ENCODE measurements around the gene MYOZ2.

Gene MYOZ2

DNA sequence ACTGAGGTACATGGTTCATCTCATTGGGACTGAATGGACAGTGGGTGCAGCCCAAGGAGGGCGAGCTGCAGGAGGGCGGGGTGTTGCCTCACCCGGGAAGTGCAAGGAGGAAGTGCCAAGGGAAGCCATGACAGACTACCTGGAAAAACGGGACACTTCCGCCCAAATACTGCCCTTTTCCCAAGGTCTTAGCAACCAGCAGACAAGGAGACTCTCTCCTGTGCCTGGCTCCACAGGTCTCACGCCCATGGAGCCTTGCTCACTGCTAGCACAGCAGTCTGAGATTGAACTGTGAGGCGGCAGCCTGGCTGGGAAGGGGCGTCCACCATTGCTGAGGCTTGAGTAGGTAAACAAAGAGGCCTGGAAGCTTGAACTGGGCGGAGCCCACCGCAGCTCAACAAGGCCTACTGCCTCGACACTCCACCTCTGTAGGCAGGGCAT, 62.2 kb downstream of the MYOZ2 start:
- DNase-seq (ENCODE audit: low spot score), result no peak

DNA sequence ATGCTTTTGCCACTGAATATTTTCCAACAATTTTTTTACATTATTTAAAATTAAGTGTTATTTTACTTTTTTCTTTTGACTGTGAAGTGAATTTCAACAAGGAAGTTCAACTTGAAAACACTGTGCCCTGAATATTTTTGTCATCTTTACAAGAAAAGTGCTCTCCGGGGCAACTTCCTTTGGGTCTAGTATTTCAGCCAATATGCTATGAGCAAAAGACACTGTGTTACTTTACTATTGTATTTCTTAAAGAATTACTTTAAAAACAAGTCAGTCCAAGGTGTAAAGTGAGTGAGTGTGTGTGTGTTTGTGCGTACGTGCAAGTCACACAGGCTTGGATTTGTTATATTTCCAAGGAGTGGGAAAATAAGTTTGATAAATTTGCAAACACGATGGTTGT, 69.3 kb downstream of the MYOZ2 start:
- DNase-seq (ENCODE audit: low spot score), result no peak

DNA sequence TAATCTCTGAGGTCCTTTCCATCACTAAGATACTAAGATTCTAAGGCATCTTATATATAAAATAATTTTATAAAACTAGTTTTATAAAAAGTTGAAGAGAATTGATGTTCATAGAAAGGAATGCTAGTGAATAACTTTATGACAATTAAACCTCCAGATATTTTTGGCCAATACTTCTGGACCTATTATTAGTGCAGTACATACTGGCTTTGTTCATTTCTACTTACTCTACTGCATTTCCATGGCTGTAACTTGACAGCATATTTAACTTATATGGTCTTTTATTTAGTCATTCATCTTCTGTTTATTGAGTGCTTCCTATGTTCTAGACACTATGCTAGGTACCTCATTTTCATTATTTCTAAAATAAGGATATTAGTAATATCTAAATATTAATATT, 70.1 kb downstream of the MYOZ2 start:
- no peak for DNase-seq (ENCODE audit: low spot score)

DNA sequence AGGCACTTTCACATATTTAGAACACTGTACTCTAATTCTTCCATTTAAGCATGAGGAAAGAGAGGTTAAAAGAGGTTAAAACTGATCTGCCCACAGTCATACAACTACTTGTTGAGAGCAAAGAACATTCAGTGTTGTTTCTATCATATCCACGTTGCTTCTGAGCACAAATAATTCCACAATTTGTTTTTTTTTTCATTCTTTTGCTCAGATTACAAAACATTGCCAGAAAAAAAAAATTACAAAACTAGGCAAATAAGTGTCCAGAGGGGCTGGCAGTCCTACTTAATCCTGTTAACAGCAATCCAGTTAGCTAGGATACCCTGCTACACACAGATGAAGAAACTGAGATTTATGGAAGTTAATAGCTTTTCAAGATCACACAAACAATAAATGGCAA, 70.5 kb downstream of the MYOZ2 start:
- no peak for DNase-seq (ENCODE audit: low spot score)

DNA sequence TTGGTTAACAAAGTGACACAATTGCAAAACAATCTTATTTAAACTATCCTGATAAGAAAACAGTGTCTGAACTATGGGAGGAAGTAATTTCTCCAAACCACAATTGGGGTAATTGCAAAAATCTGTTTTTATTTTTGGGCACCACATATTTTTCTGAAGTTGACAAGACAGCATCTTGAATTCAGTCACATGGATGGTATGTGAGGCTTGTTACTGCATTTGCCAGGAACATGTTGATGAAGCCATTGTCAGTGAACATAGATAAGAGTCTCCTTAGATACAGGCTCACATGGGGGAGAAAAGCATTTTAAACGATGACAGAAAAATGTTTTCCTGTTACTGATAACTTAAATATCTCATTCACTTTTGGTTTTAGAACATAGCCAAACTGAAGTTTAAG, 71.4 kb downstream of the MYOZ2 start:
- DNase-seq (ENCODE audit: low spot score), result no peak

DNA sequence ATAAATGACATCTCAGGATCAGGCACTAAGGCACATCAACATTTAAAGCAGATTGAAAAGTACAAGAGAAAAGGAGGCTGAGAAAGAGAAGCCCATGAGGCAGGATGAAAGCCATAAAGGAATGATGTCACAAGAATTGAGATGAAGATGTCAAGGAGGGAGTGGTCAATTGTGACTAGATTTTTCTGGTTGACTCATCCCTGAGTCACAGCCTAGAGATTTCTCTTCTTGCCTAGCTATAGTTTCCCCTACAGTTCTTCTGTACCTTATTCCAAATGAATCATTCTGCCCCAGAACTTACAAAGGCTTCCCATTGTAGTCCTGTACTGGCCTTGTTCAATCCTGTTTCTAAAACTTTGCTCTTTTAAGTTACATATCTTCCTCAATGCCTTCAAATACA, 73.4 kb downstream of the MYOZ2 start:
- no peak for DNase-seq (ENCODE audit: low spot score)

DNA sequence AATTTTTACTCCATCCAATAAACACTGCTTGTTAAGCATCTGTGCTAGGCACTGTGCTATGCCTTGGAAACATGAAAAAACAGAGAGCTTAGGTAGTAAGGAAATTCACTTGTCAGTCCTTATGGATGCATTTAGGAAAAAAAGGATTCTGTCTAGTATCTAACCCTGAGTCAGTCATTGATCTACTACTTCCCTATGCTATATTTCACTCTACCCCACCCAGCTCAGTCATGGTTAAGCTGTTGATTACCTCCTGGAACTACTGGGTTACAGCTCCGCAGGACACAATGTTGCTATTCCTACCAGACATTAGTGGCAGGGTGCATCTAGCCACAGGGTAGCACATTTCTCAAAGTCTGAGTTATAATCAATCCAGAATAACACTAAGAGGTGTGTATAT, 74.0 kb downstream of the MYOZ2 start:
- DNase-seq (ENCODE audit: low spot score), result no peak

DNA sequence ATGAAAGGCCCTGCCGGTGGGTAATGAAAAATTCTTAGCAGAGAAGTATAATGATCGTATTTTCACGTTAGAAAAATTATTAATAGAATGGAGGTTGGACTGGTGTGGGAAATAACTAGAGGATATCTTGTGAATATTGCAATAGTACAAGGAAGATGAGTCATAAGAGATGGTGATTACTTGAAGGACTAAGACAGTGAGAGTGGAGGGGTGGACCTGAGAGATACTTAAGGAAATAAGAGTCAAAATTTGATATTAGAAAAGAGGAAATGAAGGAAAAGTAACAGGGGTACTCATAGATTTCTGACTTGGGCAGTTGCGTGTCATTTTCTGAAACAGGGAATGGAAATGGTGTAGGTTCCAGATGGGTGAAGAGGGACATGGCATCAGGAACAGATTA, 75.1 kb downstream of the MYOZ2 start:
- no peak for DNase-seq (ENCODE audit: low spot score)

DNA sequence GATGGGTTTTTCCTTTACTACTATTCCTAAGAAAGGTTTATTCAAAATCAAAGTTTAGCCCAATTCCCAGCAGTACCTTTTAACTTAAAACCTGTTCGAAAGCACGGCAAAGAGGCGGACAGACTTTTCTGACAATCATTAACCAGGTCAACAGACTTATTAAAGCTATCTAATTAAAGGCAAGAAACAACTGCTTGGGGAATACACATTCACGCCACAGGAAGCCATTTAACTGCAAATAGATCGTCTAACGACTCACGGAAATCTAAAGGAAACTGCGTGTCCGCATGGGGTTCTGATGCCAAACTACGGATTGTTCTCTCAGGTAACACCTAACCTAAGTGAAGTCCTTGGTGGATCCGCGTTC, 76.2 kb downstream of the MYOZ2 start:
- no peak for DNase-seq (ENCODE audit: low spot score)

DNA sequence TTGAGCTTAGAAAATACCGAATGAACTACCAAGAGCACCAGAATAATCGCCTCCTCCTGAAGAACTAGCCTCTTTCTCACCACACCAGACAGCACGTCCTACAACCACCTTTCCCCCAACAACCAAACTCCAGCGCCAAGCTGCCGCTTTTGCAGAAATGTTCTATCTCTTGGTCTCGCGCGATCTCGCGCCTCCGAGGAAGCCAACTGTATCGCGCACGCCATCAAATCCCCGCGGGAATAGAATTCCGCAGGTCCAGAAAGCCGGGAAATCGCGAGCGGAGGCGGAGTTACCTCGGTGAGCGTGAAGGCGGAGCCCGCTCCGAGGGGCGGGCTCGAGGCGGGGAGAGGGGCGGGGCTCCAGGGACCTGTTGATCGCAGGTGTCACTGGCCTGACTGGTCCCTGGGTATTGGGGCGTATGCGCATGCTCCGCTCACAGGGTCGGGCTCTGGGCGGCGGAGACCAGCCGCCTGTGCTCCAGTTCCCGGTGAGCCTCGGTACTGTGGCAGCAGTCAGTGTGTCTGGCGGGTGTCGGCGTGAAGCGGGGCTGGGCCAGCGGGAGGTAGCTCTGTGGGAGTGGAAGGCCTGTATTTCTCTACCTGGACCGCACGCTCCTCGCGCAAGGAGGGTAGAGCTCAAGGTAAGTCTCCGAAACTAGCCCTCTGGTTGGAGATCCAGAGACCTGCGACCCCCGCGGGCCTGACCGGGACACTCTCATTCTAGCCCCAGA, 76.8 kb downstream of the MYOZ2 start, which contains the start of gene USP53:
Gene USP53, plus strand, starts transcription at position 480 of the 730 bp plus-strand sequence. CDS start 27,047 bp downstream, outside the sequence.
- peak; percentile 96 for DNase-seq (ENCODE audit: low spot score)

DNA sequence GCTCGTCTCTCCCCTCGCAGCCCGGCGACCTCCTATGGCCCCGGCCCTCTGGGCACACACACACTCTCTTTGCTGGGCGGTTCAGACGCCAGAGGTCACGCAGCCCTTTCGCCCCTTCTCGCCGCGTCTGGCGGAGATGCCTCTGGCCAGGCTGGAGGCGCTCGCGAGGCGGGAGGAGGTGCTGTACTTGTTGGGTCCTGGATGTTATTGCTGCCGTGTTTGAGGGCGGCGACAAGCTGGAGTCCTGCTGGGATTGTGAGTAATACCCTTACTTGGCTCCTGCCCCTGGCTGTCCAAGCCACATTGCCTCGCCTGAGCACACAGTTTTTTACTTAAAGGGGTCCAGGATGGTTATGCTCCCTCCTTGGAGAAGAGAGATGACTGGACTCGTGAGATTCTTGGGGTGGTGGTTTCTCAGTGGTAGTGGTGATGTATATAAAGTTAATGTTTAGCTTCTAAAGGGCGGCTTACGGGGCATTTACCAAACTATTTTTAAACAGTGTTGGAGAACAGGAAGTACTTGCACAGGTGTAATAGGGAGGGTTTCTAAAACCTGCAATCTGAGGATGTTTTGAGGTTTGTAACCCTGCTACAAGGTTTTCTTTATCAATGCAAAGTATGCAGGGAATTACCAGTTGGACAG, 77.5 kb downstream of the MYOZ2 start:
- peak; percentile 85 for DNase-seq (ENCODE audit: low spot score)

DNA sequence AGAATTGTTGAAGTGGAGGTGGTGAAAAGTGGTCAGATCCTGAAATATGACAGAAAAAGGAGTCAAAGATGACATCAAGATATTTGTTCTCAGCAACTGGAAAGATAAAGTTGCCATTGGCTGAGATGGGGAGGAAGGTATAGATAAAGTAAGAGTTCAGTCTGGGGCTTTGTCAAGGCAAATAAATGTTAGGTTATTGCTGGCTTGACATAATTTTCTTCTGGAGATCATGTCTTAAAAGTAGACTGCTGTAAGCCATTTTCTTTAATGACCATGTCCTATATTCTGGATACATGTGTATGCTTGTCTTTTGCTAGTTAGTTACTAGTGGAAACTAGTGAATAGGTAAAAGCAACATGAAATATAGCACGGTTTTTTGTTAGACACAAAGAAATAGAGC, 82.5 kb downstream of the MYOZ2 start:
- DNase-seq (ENCODE audit: low spot score), result no peak

DNA sequence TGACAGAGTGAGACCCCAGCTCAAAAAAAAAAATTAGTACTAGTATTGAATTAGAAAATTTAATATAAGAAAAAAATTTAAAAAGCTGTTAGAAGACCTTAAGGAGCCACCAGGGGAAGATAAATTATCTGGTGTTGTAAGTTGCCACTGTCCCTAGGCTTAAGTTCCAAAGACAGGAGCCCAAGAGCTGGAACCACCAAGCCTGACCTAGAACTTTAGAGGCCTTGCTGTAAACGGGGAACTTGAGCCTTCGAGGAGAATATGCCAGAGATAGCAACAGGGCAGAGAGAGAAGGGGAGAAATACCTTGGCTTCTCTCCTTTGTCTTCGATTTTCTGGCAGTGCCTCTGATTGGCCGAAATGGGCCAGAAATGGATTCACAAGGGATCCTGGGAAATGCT, 85.8 kb downstream of the MYOZ2 start:
- DNase-seq (ENCODE audit: low spot score), result no peak

DNA sequence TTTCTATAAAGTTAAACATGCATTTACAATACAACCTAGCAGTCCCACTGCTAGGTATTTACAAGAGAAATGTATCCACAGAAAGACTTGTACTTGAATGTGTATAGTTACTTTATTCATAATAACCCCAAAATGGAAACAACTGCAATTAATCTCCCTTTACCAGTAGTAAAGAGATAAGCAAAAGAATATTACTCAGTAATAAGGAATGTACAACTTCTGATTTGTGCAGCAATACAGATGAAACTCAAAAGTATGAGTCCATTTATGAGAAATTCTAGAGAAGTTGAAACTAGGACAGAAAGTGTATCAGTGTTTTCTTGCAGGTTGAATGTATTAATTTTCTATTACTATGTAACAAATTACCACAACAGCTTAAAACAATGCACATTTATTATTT, 92.1 kb downstream of the MYOZ2 start:
- DNase-seq (ENCODE audit: low spot score), result no peak

DNA sequence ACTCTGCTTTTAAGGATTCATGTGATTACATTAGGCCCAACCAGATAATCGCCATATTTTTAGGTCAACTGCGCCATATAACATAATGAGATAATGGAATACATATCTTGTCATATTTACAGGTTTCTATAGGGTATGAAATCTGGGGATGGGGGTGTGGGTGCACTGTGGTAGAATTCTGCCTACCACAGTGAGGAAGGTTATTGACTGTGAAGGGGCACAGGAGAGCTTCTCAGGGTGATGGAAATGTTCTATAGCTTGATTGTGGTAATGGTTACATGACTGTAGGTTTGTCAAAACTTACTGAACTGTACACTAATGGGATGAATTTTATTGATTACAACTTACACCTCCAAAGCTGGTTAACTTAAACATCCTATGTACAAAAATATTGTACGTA, 92.8 kb downstream of the MYOZ2 start:
- no peak for DNase-seq (ENCODE audit: low spot score)

DNA sequence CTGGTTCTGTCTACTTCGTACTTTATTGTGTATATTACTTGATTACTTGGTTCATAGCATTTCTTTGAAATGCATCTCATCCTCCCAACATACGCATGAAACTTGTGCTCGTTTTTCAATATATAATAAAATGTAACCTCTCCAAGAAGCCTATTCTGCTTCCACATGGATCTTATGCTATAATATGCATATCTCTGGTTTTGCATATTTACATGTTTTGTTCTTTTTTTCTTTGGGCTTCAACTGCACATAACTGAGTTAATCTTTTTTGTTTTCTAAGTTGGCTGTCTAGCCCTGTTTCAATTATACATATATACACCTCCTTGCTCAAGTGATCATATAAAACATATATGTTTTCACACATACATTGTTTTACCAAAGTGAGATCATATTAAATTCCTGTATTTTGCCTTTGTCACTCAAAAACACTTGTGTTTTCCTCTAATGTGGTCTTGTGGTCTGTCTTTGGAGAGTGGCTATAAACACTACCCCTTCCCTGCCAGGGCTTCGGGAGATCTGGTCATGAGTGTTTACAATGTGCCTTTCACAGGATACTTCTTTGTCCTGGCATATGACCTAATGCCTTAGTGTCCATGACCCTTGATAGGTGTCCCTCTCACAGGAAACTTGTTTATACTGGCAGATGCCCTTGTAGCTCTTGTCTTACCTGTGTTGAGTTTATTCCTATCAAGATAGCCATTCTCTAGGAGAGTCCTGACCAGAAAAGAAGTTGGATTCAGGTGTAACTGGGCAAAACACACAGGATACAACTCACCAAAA, 94.5 kb downstream of the MYOZ2 start:
- no peak for DNase-seq (ENCODE audit: low spot score)

DNA sequence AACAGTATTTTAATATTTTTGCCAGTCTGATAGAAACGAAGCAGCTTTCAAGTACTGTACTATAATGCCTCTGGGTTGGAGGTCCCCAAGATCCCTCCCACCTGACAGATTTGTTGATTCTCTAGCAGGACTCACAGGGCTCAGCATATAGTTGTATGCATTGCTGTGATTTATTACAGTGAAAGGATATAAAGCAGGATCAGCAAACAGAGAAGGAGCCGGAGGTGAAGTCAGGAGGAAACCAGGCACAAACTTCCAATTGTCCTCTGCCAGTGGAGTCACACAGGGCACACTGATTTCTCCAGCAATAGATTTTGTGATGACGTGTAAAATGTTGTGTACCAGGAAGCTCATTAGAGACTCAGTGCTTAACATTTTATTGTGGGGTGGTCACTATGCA, 95.9 kb downstream of the MYOZ2 start:
- DNase-seq (ENCODE audit: low spot score), result no peak

DNA sequence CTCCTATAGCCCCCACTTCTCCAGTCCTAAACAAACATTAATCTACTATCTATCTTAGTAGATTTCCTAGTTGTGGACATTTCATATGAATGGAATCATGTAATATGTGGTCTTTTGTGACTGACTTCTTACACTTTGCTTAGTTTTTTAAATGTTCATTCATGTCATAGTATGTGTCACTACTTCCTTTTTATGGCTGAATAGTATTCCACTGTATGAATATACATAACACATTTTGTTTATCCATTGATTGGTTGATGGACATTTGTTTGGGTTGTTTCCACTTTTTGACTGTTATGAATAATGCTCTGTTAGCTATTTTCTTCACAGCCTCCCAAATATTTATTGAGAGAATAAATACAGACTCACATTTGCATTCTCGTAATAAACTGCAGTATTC, 96.7 kb downstream of the MYOZ2 start:
- no peak for DNase-seq (ENCODE audit: low spot score)

DNA sequence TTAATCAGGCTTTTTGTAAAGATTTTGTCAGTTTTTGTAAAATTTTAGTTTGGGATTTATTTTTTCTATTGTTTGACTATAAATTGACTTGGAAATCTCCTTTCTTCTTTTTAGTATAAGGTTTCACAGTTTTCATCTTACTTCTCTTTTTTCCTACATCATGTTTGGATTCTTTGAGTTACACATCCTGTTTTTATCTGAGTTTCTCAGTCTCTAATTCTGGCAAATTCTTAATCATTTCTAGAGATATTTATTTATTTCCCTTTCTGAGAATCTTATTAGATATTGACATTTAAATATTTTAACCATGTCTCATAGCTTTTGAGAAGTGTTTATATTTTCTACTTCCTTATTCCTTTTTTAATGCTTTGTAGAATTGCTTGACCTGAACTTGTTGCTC, 97.6 kb downstream of the MYOZ2 start:
- DNase-seq (ENCODE audit: low spot score), result no peak

DNA sequence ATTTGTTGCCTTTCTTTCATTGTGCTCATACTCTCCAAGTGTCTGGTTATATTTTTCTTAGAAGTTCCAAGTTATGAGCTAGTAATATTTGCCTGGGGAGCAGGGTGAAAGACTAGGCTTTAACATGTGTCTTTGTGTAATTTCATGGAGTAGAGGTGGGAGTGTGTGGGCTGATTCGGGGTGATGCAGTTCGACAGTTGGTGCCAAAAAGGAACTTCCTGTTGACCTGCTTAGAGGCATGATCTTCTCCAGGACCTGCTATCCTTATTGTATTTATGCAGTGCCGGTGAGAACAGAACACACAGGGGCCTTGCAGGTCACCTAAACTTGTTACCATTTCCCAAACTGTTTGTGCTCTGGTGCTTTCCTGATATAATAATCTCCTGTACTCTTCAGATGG, 98.1 kb downstream of the MYOZ2 start:
- DNase-seq (ENCODE audit: low spot score), result no peak

DNA sequence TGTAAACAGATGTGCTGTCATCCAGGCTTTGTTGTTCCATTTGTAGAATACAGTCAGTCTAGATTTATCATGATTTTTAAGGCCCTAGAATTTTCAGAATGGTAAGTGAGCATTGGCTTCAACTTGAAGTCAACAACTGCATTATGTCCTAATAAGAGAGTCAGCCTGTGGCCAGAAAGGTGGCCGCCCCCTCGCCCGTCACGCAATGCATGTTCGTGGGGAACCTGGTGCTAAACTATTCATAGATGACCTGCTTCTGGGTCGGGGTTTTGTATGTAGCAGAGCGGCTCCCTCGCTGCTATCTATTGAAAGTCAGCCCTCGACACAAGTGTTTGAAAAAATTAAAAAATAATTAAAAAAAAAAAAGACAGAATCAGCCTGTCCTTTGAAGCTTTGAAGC, 101.6 kb downstream of the MYOZ2 start:
- no peak for DNase-seq (ENCODE audit: low spot score)

Data from SK-N-DZ (cell line).